ENCODE results near the gene CFAP99. TPM values are rescaled to one million over a fixed set of nuclear protein-coding genes. Genes with fewer than 3 reads are reported as not detected.

CFAP99 gene
- total RNA-seq, 2 donors from 2014 or later: 0.32 to 0.49 TPM

GRCh38 chr4:2413821-2414610 lies 4.7 kb upstream of the CFAP99 start:
- DNase-seq: peak; percentile 86
- H3K36me3 ChIP-seq: no peaks in the 10 kb centered on the region
- peaks cover 25% of the 10 kb centered on the region for H3K4me1 ChIP-seq
- peak overlapping the region; percentile 78 for H3K27ac ChIP-seq
- TF ChIP-seq CTCF (IDR thresholded peaks at IDR 0.05): no peak
- no peaks in the 10 kb centered on the region for H3K27me3 ChIP-seq
- peak overlapping the region; percentile 26 for H3K4me3 ChIP-seq
- no peaks in the 10 kb centered on the region for H3K9me3 ChIP-seq
- intact Hi-C loops (cut with DNase I): no loop called here
- H3K9ac ChIP-seq (ENCODE audit: low read depth in 2 of 2, low read length in 2 of 2): peak overlapping the region; percentile 39 to 73

- Histone ChIP-seq H3K9ac (ENCODE audit: low read depth in 2 of 2, low read length in 2 of 2) (no peak overlapping the region), H3K4me3 (no peak overlapping the region), H3K4me1 (peaks cover 29% of the 10 kb centered on the region), H3K36me3 (no peaks in the 10 kb centered on the region), H3K9me3 (no peaks in the 10 kb centered on the region), H3K27me3 (no peaks in the 10 kb centered on the region), H3K27ac (no peak overlapping the region)
- DNase-seq: no peak
- no peak for TF ChIP-seq CTCF (IDR thresholded peaks at IDR 0.05)
- intact Hi-C loops (cut with DNase I): no loop called here
These were observed 3.5 kb upstream of the CFAP99 start for GRCh38 chr4:2415213-2415612.

DNA sequence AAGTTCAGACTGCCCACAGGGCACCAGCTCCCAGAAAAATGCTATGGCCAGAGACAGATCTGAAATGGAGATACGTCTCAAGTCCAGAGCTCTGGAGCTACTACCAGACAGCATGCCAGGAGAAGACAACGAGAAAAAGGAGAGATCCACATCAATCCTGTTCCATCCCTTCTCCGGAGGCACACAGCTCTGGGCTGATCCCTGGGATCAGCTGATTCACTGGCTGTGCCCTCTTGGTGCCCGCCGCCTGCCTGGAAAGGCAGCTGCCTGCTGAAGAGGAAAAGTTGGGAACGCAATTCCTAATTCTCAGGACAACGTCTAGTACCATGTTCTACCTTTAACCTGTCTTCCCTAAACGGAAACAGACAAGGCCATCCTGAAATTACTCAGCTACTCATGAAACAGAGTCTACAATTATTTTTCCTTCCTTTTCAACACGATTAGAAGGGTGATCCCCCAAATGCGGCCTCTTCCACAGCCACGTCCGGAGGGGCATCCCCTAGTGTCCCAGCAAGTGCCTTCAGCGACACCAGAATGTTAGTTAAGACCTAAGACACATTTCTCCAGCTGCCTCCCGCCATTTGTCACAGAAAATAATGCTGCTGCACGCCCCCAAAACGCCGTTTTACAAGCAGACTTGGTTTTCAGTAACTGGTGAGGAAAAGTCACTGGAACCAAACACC lies 2.7 kb upstream of the CFAP99 start:
- intact Hi-C loops (cut with DNase I): no loop called here
- TF ChIP-seq CTCF (IDR thresholded peaks at IDR 0.05): no peak
- no peaks in the 10 kb centered on the region for H3K36me3 ChIP-seq
- H3K4me3 ChIP-seq: peak overlapping the region; percentile 69
- peak overlapping the region; percentile 72 for H3K27ac ChIP-seq
- peak overlapping the region in 1 of 2 donors; percentile 82 for H3K9ac ChIP-seq (ENCODE audit: low read depth in 2 of 2, low read length in 2 of 2)
- H3K27me3 ChIP-seq: no peaks in the 10 kb centered on the region
- DNase-seq: no peak
- peaks cover 29% of the 10 kb centered on the region for H3K4me1 ChIP-seq
- no peaks in the 10 kb centered on the region for H3K9me3 ChIP-seq

- H3K36me3 ChIP-seq: no peaks in the 10 kb centered on the region
- peak overlapping the region; percentile 69 for H3K4me3 ChIP-seq
- no peaks in the 10 kb centered on the region for H3K9me3 ChIP-seq
- no peak for TF ChIP-seq CTCF (IDR thresholded peaks at IDR 0.05)
- intact Hi-C loops (cut with DNase I): no loop called here
- peak overlapping the region; percentile 78 to 82 for H3K9ac ChIP-seq (ENCODE audit: low read depth in 2 of 2, low read length in 2 of 2)
- DNase-seq: peak; percentile 70
- no peaks in the 10 kb centered on the region for H3K27me3 ChIP-seq
- peaks cover 26% of the 10 kb centered on the region for H3K4me1 ChIP-seq
- H3K27ac ChIP-seq: peak overlapping the region; percentile 72
These were observed 2.1 kb upstream of the CFAP99 start for GRCh38 chr4:2416564-2417225.

DNA sequence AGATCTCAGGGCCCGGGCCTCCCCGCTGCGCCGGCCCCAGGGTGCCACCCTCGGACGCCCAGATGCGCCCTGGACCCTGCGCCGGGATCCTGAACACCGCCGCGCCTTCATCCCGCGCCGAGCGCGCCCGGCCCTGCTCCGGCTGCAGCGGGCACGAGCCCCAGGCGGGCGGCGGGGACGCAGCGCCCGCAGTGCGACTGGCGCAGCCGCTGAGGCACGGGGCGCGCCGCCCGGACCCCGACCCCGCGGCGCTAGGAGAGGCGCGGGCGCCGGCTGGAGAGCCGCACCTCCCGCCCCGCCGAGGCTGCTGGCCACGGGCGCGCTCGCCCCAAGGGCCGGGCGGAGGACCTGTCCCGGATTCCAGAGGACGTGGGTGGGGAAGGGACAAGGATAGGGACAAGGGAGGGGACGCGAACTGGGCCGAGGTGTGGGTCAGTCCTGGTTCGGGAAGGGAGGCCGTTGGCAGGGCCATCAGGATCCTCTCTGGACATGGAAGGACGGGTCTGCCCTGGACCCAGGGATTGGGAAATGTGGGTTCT lies 1.5 kb upstream of the CFAP99 start:
- peaks cover 22% of the 10 kb centered on the region for H3K4me1 ChIP-seq
- H3K4me3 ChIP-seq: peak overlapping the region; percentile 69
- H3K27me3 ChIP-seq: no peaks in the 10 kb centered on the region
- intact Hi-C loops (cut with DNase I): no loop called here
- no peaks in the 10 kb centered on the region for H3K36me3 ChIP-seq
- no peaks in the 10 kb centered on the region for H3K9me3 ChIP-seq
- peak overlapping the region; percentile 72 for H3K27ac ChIP-seq
- no peak for DNase-seq
- H3K9ac ChIP-seq (ENCODE audit: low read depth in 2 of 2, low read length in 2 of 2): peak overlapping the region; percentile 78 to 84
- no peak for TF ChIP-seq CTCF (IDR thresholded peaks at IDR 0.05)

Data from colonic mucosa (tissue), 4 donors.